GM10266 (cell line): ENCODE data around the gene ING5.
"Not testable (repeated sequence)": the region's sequence is repeated elsewhere in the genome, so short reads cannot be mapped to it uniquely, and the experiment has no call there.

Experiments
- DNase-seq: peaks from one replicate; pipeline ENCODE4 v3.0.0; 2012; ENCODE audit errors: extremely low spot score
- CTCF ChIP-seq: IDR thresholded peaks from 2 replicates; pipeline ENCODE4 v1.5.1; 2012; ENCODE audit warnings: mild to moderate bottlenecking, low read depth; ENCODE audit not compliant: control insufficient read depth, insufficient read depth; ENCODE audit errors: missing control alignments

ING5 gene

DNA sequence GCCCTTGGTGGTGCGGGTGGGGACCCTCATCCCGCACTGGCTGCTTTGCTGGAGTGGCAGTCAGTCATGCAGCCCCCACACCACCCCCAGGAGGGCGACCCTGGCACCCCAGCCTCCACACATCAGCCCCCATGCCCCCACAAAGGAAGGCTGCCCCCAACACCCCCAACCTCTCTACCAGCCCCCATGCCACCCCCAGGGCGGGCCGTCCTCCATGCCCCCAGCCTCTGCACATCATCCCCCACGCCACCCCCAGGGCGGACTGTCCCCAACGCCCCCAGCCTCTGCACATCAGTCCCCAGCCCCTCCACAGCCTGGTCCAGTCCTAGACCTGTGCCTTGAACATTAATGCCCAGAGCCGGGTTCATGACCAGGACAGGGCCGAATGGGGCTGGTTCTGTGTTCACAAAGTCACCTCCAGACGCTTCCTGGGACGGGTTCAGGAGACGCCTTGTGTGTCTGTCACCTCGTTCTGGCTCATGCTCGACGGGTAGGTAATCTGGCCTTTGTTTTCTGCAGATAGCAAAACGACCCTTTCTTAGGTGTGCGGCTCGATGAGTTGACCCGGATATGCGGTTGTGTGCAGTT lies 50.9 kb downstream of the ING5 start:
- no peak for TF ChIP-seq CTCF
- no peak for DNase-seq

- TF ChIP-seq CTCF, result no peak
- no peak for DNase-seq
These were observed 51.7 kb downstream of the ING5 start for GRCh38 chr2:241753493-241753892.

- TF ChIP-seq CTCF, result no peak
These were observed 52.2 kb downstream of the ING5 start for GRCh38 chr2:241754042-241754441.

GRCh38 chr2:241755166-241755565 lies 53.3 kb downstream of the ING5 start:
- TF ChIP-seq CTCF, result no peak
- DNase-seq, result no peak

More at GRCh38 chr2:241754042-241754441, 52.2 kb downstream of the ING5 start:
- DNase-seq, result no peak

DNA sequence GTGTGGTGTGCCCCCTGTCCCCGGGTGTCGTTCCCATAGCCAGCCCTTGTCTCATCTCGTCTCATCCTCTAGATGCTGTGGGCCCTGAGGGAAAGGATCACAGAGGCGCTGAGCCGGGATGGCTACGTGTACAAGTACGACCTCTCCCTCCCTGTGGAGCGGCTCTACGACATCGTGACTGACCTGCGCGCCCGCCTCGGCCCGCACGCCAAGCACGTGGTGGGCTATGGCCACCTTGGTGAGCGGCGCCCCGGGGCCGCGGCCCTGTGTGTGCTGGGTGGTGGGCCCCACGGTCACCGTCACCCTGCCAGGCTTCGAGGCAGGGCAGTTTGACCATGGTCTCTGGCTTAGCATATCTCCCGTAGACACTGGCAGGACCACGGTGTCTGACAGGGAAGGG lies 53.9 kb downstream of the ING5 start:
- TF ChIP-seq CTCF, result no peak
- DNase-seq, result no peak

DNA sequence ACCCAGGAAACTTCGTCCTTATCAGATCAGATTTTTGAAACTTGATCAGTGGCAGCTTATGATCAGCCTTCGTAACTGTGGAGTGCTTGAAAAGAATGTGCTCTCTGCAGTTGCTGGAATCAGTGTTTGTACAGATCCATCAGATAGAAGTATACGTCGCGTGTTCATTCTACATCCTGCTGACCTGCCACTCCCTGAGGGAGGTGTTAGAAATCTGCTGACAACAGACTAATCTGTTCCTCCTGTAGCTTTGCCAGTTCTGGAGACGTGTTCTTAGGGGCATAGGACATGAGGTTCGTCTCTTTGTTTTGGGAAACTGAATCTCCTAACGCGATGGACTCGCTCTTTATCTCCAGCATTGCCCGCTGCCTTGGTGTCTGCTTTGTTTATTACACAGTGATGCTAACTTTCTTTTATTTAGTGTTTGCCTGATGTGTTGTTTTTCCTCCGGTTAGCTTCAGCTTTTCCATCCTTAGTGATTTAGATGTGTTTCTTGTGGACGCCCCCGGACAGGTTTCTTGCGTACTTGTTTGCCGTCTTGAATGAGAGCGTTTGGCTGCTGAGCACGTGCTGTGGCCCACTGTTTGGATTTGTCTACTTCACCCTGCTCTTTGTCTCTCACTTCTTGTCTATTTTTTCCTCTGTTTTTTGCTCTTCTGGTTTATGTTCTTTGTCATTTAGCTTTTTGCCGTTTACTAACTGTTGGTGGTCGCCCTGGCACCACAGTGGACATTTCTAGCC lies 57.4 kb downstream of the ING5 start:
- DNase-seq, result no peak
- no peak for TF ChIP-seq CTCF

DNA sequence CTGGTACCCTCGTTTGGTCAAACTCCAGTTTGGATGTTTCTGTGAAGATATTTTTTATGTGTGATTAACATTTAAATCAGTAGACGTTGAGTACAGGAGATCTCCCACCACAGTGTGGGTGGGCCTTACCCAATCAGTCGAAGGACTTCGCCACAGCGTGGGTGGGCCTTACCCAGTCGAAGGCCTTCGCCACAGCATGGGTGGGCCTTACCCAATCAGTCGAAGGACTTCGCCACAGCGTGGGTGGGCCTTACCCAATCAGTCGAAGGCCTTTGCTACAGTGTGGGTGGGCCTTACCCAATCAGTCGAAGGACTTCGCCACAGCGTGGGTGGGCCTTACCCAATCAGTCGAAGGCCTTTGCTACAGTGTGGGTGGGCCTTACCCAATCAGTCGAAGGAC lies 58.1 kb downstream of the ING5 start:
- not testable (repeated sequence) for DNase-seq
